SH-SY5Y (cell line): ENCODE measurements around the gene RNH1.

Experiments
- GATA2 ChIP-seq: IDR thresholded peaks from 2 replicates; pipeline ENCODE4 v1.6.1; 2011; ENCODE audit warnings: mild to moderate bottlenecking, low read depth, low read length
- GATA3 ChIP-seq: IDR thresholded peaks from 2 replicates; pipeline ENCODE4 v1.6.1; 2011; ENCODE audit warnings: low read depth, mild to moderate bottlenecking, low read length, moderate library complexity

GRCh38 chr11:553988-554340 lies 46.9 kb upstream of the RNH1 start:
- TF ChIP-seq GATA2 (no peak), GATA3 (no peak)
